PFSK-1 (cell line): ENCODE measurements around the gene RASSF7.

Source experiments
- POLR2AphosphoS5 ChIP-seq: IDR thresholded peaks from 2 replicates; pipeline ENCODE4 v1.6.1; 2012; ENCODE audit warnings: low read depth, mild to moderate bottlenecking, control low read depth, low read length, moderate library complexity
- SIN3A ChIP-seq: IDR thresholded peaks from 2 replicates; pipeline ENCODE4 v1.6.1; 2012; ENCODE audit warnings: mild to moderate bottlenecking, low read length, moderate library complexity, borderline replicate concordance; ENCODE audit not compliant: insufficient read depth

- TF ChIP-seq POLR2AphosphoS5 (no peak), SIN3A (no peak)
These were observed 606 bp downstream of the RASSF7 start for GRCh38 chr11:561148-562003.
